NB4 (cell line): ENCODE results near the gene SKAP2.

Source experiments
- DNase-seq: peaks from one replicate; pipeline ENCODE4 v3.0.0; 2010; ENCODE audit warnings: low read depth
- H3K4me3 ChIP-seq: one replicate; pipeline ENCODE4 v1.5.1; 2011; ENCODE audit warnings: mild to moderate bottlenecking, low read depth, low read length, moderate library complexity
- MYC ChIP-seq: IDR thresholded peaks from 2 replicates; pipeline ENCODE4 v1.6.1; 2011; ENCODE audit warnings: low read depth, low read length
- POLR2A ChIP-seq: IDR thresholded peaks from 2 replicates; pipeline ENCODE4 v1.6.1; 2011; ENCODE audit warnings: mild to moderate bottlenecking; ENCODE audit not compliant: insufficient read length; ENCODE audit errors: extremely low read depth
- TF ChIP-seq, protein P1 (sequence below): IDR thresholded peaks from 2 replicates; pipeline ENCODE4 v1.6.1; 2011; ENCODE audit warnings: low read depth, low read length
- TF ChIP-seq, protein P2 (sequence below): IDR thresholded peaks from one replicate; pipeline ENCODE4 v1.5.1; 2012; ENCODE audit warnings: low read depth, low read length

Gene SKAP2

DNA sequence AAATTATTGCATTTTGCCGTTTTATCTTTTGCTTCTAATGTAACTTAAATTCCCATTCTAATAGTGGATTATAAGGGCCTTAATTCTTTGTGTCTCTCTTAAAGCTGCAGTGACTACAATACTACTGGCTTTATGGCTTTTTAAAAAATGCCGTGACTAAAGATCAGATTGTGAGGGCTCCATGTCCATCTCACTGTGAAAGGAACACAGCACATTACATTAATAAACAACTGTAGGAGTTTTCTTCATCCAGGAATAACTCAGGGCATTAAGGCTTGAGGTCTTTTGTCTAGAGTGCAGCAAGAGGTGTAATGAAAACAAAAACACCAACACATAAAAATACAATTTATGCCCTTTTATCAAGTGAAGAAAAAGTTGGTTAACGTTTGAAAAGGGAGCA, 205.3 kb downstream of the SKAP2 start:
- H3K4me3 ChIP-seq = no peak overlapping the region
- DNase-seq = no peak
- TF ChIP-seq, protein P1, sequence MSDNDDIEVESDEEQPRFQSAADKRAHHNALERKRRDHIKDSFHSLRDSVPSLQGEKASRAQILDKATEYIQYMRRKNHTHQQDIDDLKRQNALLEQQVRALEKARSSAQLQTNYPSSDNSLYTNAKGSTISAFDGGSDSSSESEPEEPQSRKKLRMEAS = no peak
- no peak for TF ChIP-seq MYC
- TF ChIP-seq, protein P2, sequence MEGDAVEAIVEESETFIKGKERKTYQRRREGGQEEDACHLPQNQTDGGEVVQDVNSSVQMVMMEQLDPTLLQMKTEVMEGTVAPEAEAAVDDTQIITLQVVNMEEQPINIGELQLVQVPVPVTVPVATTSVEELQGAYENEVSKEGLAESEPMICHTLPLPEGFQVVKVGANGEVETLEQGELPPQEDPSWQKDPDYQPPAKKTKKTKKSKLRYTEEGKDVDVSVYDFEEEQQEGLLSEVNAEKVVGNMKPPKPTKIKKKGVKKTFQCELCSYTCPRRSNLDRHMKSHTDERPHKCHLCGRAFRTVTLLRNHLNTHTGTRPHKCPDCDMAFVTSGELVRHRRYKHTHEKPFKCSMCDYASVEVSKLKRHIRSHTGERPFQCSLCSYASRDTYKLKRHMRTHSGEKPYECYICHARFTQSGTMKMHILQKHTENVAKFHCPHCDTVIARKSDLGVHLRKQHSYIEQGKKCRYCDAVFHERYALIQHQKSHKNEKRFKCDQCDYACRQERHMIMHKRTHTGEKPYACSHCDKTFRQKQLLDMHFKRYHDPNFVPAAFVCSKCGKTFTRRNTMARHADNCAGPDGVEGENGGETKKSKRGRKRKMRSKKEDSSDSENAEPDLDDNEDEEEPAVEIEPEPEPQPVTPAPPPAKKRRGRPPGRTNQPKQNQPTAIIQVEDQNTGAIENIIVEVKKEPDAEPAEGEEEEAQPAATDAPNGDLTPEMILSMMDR = no peak
- TF ChIP-seq POLR2A = no peak

DNA sequence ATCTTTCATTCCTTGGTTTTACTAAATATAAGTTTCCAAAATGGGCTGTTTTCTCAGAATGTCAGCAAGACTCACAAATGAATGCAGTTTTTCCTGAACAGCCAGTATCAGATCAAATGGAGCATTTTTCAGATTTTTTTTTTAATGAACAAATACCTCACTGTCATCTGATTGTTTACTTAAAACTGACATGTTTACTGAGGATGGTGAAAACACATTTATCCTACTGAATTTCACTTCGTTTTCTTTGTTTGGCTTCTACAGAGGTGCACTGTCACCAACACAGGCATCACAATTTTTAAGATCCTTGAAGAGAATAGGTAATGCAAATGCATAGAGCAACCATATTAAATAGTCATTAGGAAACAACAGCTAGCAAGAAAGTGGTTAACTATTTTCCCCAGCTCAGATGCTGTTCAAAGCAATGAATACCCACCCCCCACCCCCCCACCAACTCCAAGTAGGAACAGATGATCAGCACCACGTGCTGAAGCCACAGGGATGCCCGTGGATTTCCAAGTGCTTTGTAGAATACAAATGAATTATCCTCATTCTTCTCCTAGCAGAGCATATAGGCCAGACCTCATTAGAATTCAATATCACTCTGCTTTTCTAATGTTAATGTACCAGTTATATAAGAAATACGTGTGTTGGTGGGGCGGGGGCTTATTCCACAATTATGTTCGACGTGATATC, 205.9 kb downstream of the SKAP2 start:
- no peak overlapping the region for H3K4me3 ChIP-seq
- TF ChIP-seq, protein P2 = no peak
- TF ChIP-seq MYC (no peak), POLR2A (no peak)
- TF ChIP-seq, protein P1 = no peak
- DNase-seq = no peak

DNA sequence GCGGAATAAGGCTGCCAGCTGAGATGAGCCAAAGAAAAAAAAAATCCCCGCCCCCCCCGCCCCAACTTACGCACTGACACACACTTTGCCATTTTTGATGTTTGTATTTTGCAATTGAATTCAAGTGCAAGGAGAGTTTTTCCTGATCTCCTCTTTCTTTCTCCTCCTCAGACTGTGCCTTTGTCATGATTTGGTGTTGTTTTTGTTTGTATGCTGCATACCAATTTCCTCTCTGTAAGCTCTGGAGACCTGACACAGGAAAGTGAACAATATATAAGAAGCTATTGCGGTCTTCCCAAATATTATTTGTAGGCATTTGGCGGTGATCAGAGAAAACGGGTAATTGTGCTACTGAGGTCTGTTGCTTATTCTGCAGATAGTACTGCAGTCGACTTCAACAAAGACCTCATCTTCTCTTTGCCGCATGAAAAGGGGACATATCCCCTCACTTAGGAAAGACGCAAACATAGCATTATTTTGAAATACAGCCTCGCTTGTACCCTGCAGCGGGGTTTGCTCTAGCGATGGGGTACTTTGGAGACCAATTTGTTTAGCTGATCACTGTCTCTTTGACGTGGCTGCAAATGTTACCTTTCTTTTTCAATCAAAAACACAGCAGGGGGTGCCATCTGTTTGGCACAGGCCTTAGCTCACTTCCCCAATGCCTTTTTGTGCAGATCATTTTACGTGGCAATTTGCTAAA, 206.6 kb downstream of the SKAP2 start:
- H3K4me3 ChIP-seq = no peak overlapping the region
- DNase-seq = peak; percentile 28
- TF ChIP-seq, protein P2 = no peak
- TF ChIP-seq POLR2A (no peak), MYC (no peak)
- TF ChIP-seq, protein P1 = no peak

DNA sequence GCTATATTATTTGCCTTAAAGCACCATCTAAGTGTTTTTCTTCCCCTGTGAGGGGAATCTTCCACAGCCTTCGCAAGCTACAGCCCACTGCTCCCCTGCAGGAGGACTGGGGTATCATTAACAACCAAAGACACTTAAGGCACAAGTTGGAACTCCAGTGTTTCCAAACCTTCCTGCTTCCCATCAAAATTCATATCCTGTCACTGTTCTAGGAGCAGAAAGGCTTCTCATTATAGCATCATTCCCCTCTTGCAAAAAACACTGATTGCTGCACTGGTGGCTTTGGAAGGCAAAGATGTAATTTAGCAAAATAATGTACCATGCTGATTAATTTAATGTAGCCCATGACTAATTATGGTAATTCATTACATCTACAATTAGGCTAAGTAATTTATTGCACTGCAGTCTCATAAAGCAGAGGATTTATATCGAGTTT, 207.2 kb downstream of the SKAP2 start:
- DNase-seq = no peak
- H3K4me3 ChIP-seq = no peak overlapping the region

DNA sequence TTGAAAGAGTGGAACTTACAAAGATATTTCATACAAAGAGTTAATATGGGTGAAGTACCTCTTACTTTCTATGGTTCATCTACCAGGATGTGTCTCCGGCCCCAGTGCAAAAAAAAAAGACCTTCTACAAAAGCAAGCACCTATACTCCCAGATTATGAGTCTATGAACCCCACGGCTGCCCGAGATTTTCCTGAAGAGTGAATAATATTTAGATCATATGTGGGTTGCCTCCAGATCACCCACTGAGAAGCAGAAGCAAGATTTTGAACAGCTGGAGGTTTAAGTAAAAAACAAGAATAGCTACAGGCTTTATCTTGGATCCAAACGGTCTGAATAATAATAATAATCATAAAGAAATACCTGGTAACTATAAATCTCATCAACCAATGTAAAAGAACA, 207.7 kb downstream of the SKAP2 start:
- H3K4me3 ChIP-seq = no peak overlapping the region
- DNase-seq = no peak
- TF ChIP-seq POLR2A (no peak), MYC (no peak)
- TF ChIP-seq, protein P1 = no peak
- TF ChIP-seq, protein P2 = no peak

More for the DNA sequence above, 207.2 kb downstream of the SKAP2 start:
- TF ChIP-seq POLR2A = no peak
- TF ChIP-seq, protein P2 = no peak
- TF ChIP-seq, protein P1 = no peak
- TF ChIP-seq MYC = no peak
